ENCODE data around the gene ARHGAP10.
"Not testable (repeated sequence)": the region's sequence is repeated elsewhere in the genome, so short reads cannot be mapped to it uniquely, and the experiment has no call there.

The ARHGAP10 gene

GRCh38 chr4:147791341-147791740 lies 59.5 kb downstream of the ARHGAP10 start:
- no peak for FAIRE-seq
- DNase-seq (ENCODE audit: insufficient read length, low spot score): no peak

GRCh38 chr4:147791865-147792264 lies 60.0 kb downstream of the ARHGAP10 start:
- FAIRE-seq (no peak), DNase-seq (ENCODE audit: insufficient read length, low spot score) (no peak)

- FAIRE-seq: peak; percentile 74
- DNase-seq (ENCODE audit: insufficient read length, low spot score): no peak
Observed at GRCh38 chr4:147793569-147794313, 61.9 kb downstream of the ARHGAP10 start.

GRCh38 chr4:147794314-147794680 lies 62.4 kb downstream of the ARHGAP10 start:
- FAIRE-seq (peak; percentile 44), DNase-seq (ENCODE audit: insufficient read length, low spot score) (no peak)

GRCh38 chr4:147794787-147795413 lies 63.0 kb downstream of the ARHGAP10 start:
- FAIRE-seq (peak; percentile 85), DNase-seq (ENCODE audit: insufficient read length, low spot score) (no peak)

GRCh38 chr4:147799057-147799456 lies 67.2 kb downstream of the ARHGAP10 start:
- DNase-seq (ENCODE audit: insufficient read length, low spot score): not testable (repeated sequence)
- FAIRE-seq: peak; percentile 26

- FAIRE-seq (peak; percentile 99), DNase-seq (ENCODE audit: insufficient read length, low spot score) (peak; percentile 38)
Observed at GRCh38 chr4:147799986-147800555, 68.2 kb downstream of the ARHGAP10 start.

GRCh38 chr4:147801820-147802219 lies 69.9 kb downstream of the ARHGAP10 start:
- DNase-seq (ENCODE audit: insufficient read length, low spot score) (no peak), FAIRE-seq (no peak)

- FAIRE-seq (no peak), DNase-seq (ENCODE audit: insufficient read length, low spot score) (no peak)
Observed at GRCh38 chr4:147802346-147802745, 70.5 kb downstream of the ARHGAP10 start.

- no peak for FAIRE-seq
Observed at GRCh38 chr4:147805946-147806345, 74.1 kb downstream of the ARHGAP10 start.

GRCh38 chr4:147808447-147808846 lies 76.6 kb downstream of the ARHGAP10 start:
- DNase-seq (ENCODE audit: insufficient read length, low spot score): no peak
- peak; percentile 63 for FAIRE-seq

More at GRCh38 chr4:147805946-147806345, 74.1 kb downstream of the ARHGAP10 start:
- DNase-seq (ENCODE audit: insufficient read length, low spot score): no peak

GRCh38 chr4:147809211-147809610 lies 77.3 kb downstream of the ARHGAP10 start:
- DNase-seq (ENCODE audit: insufficient read length, low spot score) (no peak), FAIRE-seq (no peak)

- FAIRE-seq: no peak
Observed at GRCh38 chr4:147811878-147812277, 80.0 kb downstream of the ARHGAP10 start.

GRCh38 chr4:147813109-147813773 lies 81.4 kb downstream of the ARHGAP10 start:
- DNase-seq (ENCODE audit: insufficient read length, low spot score): no peak
- no peak for FAIRE-seq

More at GRCh38 chr4:147811878-147812277, 80.0 kb downstream of the ARHGAP10 start:
- DNase-seq (ENCODE audit: insufficient read length, low spot score): no peak

GRCh38 chr4:147813973-147814372 lies 82.1 kb downstream of the ARHGAP10 start:
- DNase-seq (ENCODE audit: insufficient read length, low spot score) (no peak), FAIRE-seq (no peak)

- FAIRE-seq (no peak), DNase-seq (ENCODE audit: insufficient read length, low spot score) (no peak)
Observed at GRCh38 chr4:147814376-147814775, 82.5 kb downstream of the ARHGAP10 start.

- DNase-seq (ENCODE audit: insufficient read length, low spot score) (no peak), FAIRE-seq (no peak)
Observed at GRCh38 chr4:147815741-147816140, 83.9 kb downstream of the ARHGAP10 start.

- DNase-seq (ENCODE audit: insufficient read length, low spot score) (no peak), FAIRE-seq (no peak)
Observed at GRCh38 chr4:147816382-147817254, 84.7 kb downstream of the ARHGAP10 start.

- no peak for FAIRE-seq
Observed at GRCh38 chr4:147820975-147821374, 89.1 kb downstream of the ARHGAP10 start.

GRCh38 chr4:147821555-147821954 lies 89.7 kb downstream of the ARHGAP10 start:
- FAIRE-seq (peak; percentile 57), DNase-seq (ENCODE audit: insufficient read length, low spot score) (no peak)

More at GRCh38 chr4:147820975-147821374, 89.1 kb downstream of the ARHGAP10 start:
- DNase-seq (ENCODE audit: insufficient read length, low spot score): no peak

Measured in GM19239 (cell line).